IMR-90 (cell line): ENCODE results near the gene KIRREL1. TPM values are rescaled to one million over a fixed set of nuclear protein-coding genes. Genes with fewer than 3 reads are reported as not detected.

Experiments used
- ATAC-seq: fragments of 200-7000 bp; cut with Tn5 transposase; 2 replicates; pipeline ENCODE4 v1.9.1; 2020; ENCODE audit warnings: low read depth, mild to moderate bottlenecking, moderate library complexity
- BruUV-seq: library from RNA; stranded (reverse); fragments of 400-500 nt; replicated peaks from 2 replicates; lab custom pipeline; 2021; lab: Mats Ljungman, UMichigan
- CTCF ChIA-PET: fragments of 300-600 bp; formaldehyde crosslinking; extraction: SDS; loops from one replicate; lab custom pipeline; 2021; ENCODE audit warnings: antibody characterized with exemption; lab: Yijun Ruan, JAX
- POLR2A ChIA-PET: fragments of 300-600 bp; sonication (Branson Sonifier 250); formaldehyde crosslinking; loops from one replicate; lab custom pipeline; 2022; ENCODE audit warnings: antibody characterized with exemption; ENCODE audit not compliant: unreplicated experiment; lab: Charles Lee
- DNase-seq: peaks from one replicate; pipeline ENCODE4 v3.0.0; 2013
- H2AFZ ChIP-seq: replicated peaks from 2 replicates; pipeline ENCODE3; 2013; ENCODE audit warnings: low read length, mild to moderate bottlenecking; ENCODE audit not compliant: poor library complexity
- H2AK5ac ChIP-seq: 2 replicates; pipeline ENCODE4 v1.6.1; 2013; ENCODE audit warnings: low read depth, low read length, inconsistent platforms
- H2AK9ac ChIP-seq: replicated peaks from 2 replicates; pipeline ENCODE3; 2013; ENCODE audit warnings: mild to moderate bottlenecking, low read depth, low read length, moderate library complexity; ENCODE audit not compliant: poor library complexity
- H2BK120ac ChIP-seq: 2 replicates; pipeline ENCODE4 v1.6.1; 2013; ENCODE audit warnings: low read depth, low read length, inconsistent platforms
- H2BK15ac ChIP-seq: 3 replicates; pipeline ENCODE4 v1.6.1; 2013; ENCODE audit warnings: low read depth, low read length, inconsistent platforms
- H2BK20ac ChIP-seq: 2 replicates; pipeline ENCODE4 v1.6.1; 2013; ENCODE audit warnings: low read depth, mild to moderate bottlenecking, inconsistent platforms, low read length, moderate library complexity
- H2BK5ac ChIP-seq: 2 replicates; pipeline ENCODE4 v1.6.1; 2013; ENCODE audit warnings: mild to moderate bottlenecking, low read depth, low read length, inconsistent platforms; ENCODE audit not compliant: poor library complexity, severe bottlenecking
- H3K14ac ChIP-seq: replicated peaks from 2 replicates; pipeline ENCODE4 v1.6.1; 2013; ENCODE audit warnings: low read depth, low read length, inconsistent platforms
- H3K18ac ChIP-seq: 2 replicates; pipeline ENCODE4 v1.6.1; 2013; ENCODE audit warnings: low read depth, low read length, control low read depth
- H3K23ac ChIP-seq: 2 replicates; pipeline ENCODE4 v1.6.1; 2013; ENCODE audit warnings: low read depth, low read length, inconsistent platforms
- H3K27ac ChIP-seq: 2 replicates; pipeline ENCODE4 v1.5.1; 2013; ENCODE audit warnings: mild to moderate bottlenecking, control low read depth, low read length; ENCODE audit not compliant: insufficient read depth
- H3K27me3 ChIP-seq: 2 replicates; pipeline ENCODE4 v1.6.1; 2013; ENCODE audit warnings: low read length; ENCODE audit not compliant: control insufficient read depth, insufficient read depth
- H3K36me3 ChIP-seq: 2 replicates; pipeline ENCODE4 v1.6.1; 2013; ENCODE audit warnings: low read length, mixed read lengths; ENCODE audit not compliant: control insufficient read depth, insufficient read depth
- H3K4ac ChIP-seq: 2 replicates; pipeline ENCODE4 v1.6.1; 2013; ENCODE audit warnings: low read depth, low read length, inconsistent platforms
- H3K4me1 ChIP-seq: 2 replicates; pipeline ENCODE4 v1.6.1; 2013; ENCODE audit warnings: low read length, mixed read lengths; ENCODE audit not compliant: control insufficient read depth, insufficient read depth
- H3K4me2 ChIP-seq: 2 replicates; pipeline ENCODE4 v1.6.1; 2013; ENCODE audit warnings: low read depth, mild to moderate bottlenecking, control low read depth, low read length, moderate library complexity
- H3K4me3 ChIP-seq: 2 replicates; pipeline ENCODE4 v1.5.1; 2013; ENCODE audit warnings: low read depth, mild to moderate bottlenecking, control low read depth, low read length, moderate library complexity; ENCODE audit not compliant: insufficient read depth
- H3K56ac ChIP-seq: 2 replicates; pipeline ENCODE4 v1.6.1; 2013; ENCODE audit warnings: low read length, inconsistent platforms; ENCODE audit not compliant: insufficient read depth; ENCODE audit errors: extremely low read depth
- H3K79me1 ChIP-seq, 2 experiments: 2 replicates each; pipeline ENCODE4 v1.6.1; 2013; ENCODE audit warnings: low read length in 2 of 2, inconsistent platforms in 1 of 2, low read depth in 1 of 2
- H3K9ac ChIP-seq: 2 replicates; pipeline ENCODE4 v1.6.1; 2013; ENCODE audit warnings: low read depth, low read length, control low read depth
- H3K9me1 ChIP-seq: 2 replicates; pipeline ENCODE4 v1.6.1; 2013; ENCODE audit warnings: low read length, inconsistent platforms; ENCODE audit not compliant: insufficient read depth
- H3K9me3 ChIP-seq: 2 replicates; pipeline ENCODE4 v1.6.1; 2013; ENCODE audit warnings: low read length; ENCODE audit not compliant: control insufficient read depth, insufficient read depth
- H4K20me1 ChIP-seq: 2 replicates; pipeline ENCODE4 v1.6.1; 2013; ENCODE audit warnings: low read length, inconsistent platforms; ENCODE audit not compliant: insufficient read depth
- H4K5ac ChIP-seq: 2 replicates; pipeline ENCODE4 v1.6.1; 2013; ENCODE audit warnings: mild to moderate bottlenecking, low read depth, low read length, control low read depth
- H4K8ac ChIP-seq, 2 experiments: 2 replicates each; pipeline ENCODE4 v1.6.1; 2013; ENCODE audit warnings: low read depth in 2 of 2, low read length in 2 of 2, control low read depth in 1 of 2, inconsistent platforms in 1 of 2
- H4K91ac ChIP-seq: 2 replicates; pipeline ENCODE4 v1.6.1; 2013; ENCODE audit warnings: low read depth, low read length, inconsistent platforms; ENCODE audit not compliant: insufficient read depth
- POLR2A ChIP-seq: IDR thresholded peaks from 2 replicates; pipeline ENCODE4 v1.6.1; 2012; ENCODE audit warnings: mild to moderate bottlenecking, low read depth, low read length
- WGBS, 2 experiments: methylation state at CpG; one replicate each; pipeline versions ENCODE4 v1.1.5 to v1.1.7; 2013; ENCODE audit warnings: missing lambda C conversion rate in 2 of 2; ENCODE audit not compliant: insufficient read length in 1 of 2; ENCODE audit errors: extremely low coverage in 2 of 2; 5-methylcytosine and 5-hydroxymethylcytosine counted together
- dilution Hi-C: fragments of 300-500 bp; cut with HindIII; formaldehyde crosslinking; loops from one replicate; pipeline ENCODE4 v1.14.3; 2018; ENCODE audit warnings: low sequenced_read_pairs; ENCODE audit not compliant: unreplicated experiment
- in situ Hi-C: fragments of 300-500 bp; cut with MboI; formaldehyde crosslinking; loops from 3 replicates; pipeline ENCODE4 v1.14.3; 2019; ENCODE audit warnings: low sequenced_read_pairs, inconsistent platforms, mixed read lengths
- intact Hi-C: fragments of 100-400 bp; cut with micrococcal nuclease; formaldehyde crosslinking; loops from 2 replicates; pipeline ENCODE4 v1.10.0; 2022
- polyA plus RNA-seq, 3 experiments: library from polyadenylated mRNA; depleted of rRNA; stranded (reverse); fragments of >200 nt; gene quantifications; 2 replicates each; pipeline ENCODE4 v1.2.3, GENCODE V29; 2012; ENCODE audit warnings: low replicate concordance in 1 of 3
- total RNA-seq: library from RNA; depleted of rRNA; stranded (reverse); fragments of >200 nt; gene quantifications from 2 replicates; pipeline ENCODE4 v1.2.3, GENCODE V29; 2012

The KIRREL1 gene
- total and polyA plus RNA-seq, 2 of the 4 experiments (the other 2 are of a cell fraction), result 58.1 to 64.7 TPM

- no peak overlapping the region for H2BK5ac ChIP-seq
- no peak overlapping the region for H2AK9ac ChIP-seq
- no peak overlapping the region for H4K91ac ChIP-seq
- H3K18ac ChIP-seq, result no peak overlapping the region
- H3K9me3 ChIP-seq, result no peaks in the 10 kb centered on the region
- no peak overlapping the region for H3K4ac ChIP-seq
- H2BK15ac ChIP-seq, result no peak overlapping the region
- no peak overlapping the region for H2AK5ac ChIP-seq
- H3K9me1 ChIP-seq, result no peaks in the 10 kb centered on the region
- no TSS peak for BruUV-seq
- no peak overlapping the region for H3K23ac ChIP-seq
- WGBS, 2 experiments, result no CpG with 5 or more reads among the region's 2 CpGs
- no peak overlapping the region for H2BK120ac ChIP-seq
- no peak overlapping the region for H2AFZ ChIP-seq
- H3K9ac ChIP-seq, result no peak overlapping the region
- ATAC-seq, result no peak
- ChIA-PET POLR2A (no interaction called here), CTCF (interaction anchor here (0.8 kb wide), 1 partner anchor 174 kb away, joined by 3 read pairs; no protein-coding TSS in a partner anchor)
- no peaks in the 10 kb centered on the region for H3K36me3 ChIP-seq
- dilution Hi-C loops (loop anchor here (25.0 kb wide), 1 partner anchor 177 kb away; a partner anchor contains a TSS), intact Hi-C loops (loop anchor here (5.0 to 10.0 kb wide), 2 partner anchors 564 to 1112 kb away; no protein-coding TSS in a partner anchor), in situ Hi-C loops (loop anchor here (5.0 to 10.0 kb wide), 3 partner anchors 162 to 1124 kb away; partner anchors contain the start of gene IFI16)
- no peak overlapping the region for H3K14ac ChIP-seq
- H4K5ac ChIP-seq, result no peak overlapping the region
- TF ChIP-seq POLR2A, result no peak
- H3K27me3 ChIP-seq, result peaks cover 30% of the 10 kb centered on the region
- H2BK20ac ChIP-seq, result no peak overlapping the region
- no peaks in the 10 kb centered on the region for H4K20me1 ChIP-seq
- no peak overlapping the region for H3K4me2 ChIP-seq
- no peak overlapping the region for H4K8ac ChIP-seq
- peaks cover 2% of the 10 kb centered on the region for H3K4me1 ChIP-seq
- H3K56ac ChIP-seq, result no peak overlapping the region
- no peak overlapping the region for H3K4me3 ChIP-seq
- no peak overlapping the region for H3K27ac ChIP-seq
- no peak for DNase-seq
- H3K79me1 ChIP-seq, result no peaks in the 10 kb centered on the region
Measured at GRCh38 chr1:157960773-157961172, 32.7 kb upstream of the KIRREL1 start.
